NCI-H460 (cell line): ENCODE results near the gene DSCAM. TPM values are rescaled to one million over a fixed set of nuclear protein-coding genes. Genes with fewer than 3 reads are reported as not detected.
"Not testable (repeated sequence)": the region's sequence is repeated elsewhere in the genome, so short reads cannot be mapped to it uniquely, and the experiment has no call there.

ENCODE experiments used
- DNase-seq: peaks from one replicate; pipeline ENCODE4 v3.0.0-alpha.2; 2016; ENCODE audit warnings: low read depth; ENCODE audit errors: extremely low read depth
- polyA plus RNA-seq: library from polyadenylated mRNA; depleted of rRNA; stranded (reverse); fragments of >200 nt; gene quantifications from 2 replicates; pipeline ENCODE4 v1.2.3, GENCODE V29; 2014; cell fraction: nucleus; rRNA removed
- total RNA-seq: library from RNA; depleted of rRNA; stranded (reverse); fragments of >200 nt; shearing (Covaris generic); gene quantifications from 2 replicates; pipeline ENCODE4 v1.2.3, GENCODE V29; 2014; rRNA removed

DSCAM gene
- total RNA-seq: not detected in 2 replicates
- not detected in 2 replicates for polyA plus RNA-seq

GRCh38 chr21:40846587-40847411 lies at the start of gene DSCAM:
DSCAM (minus strand) TSS chr21:40847158; CDS start chr21:40846661, 497 bp downstream.
- DNase-seq: no peak

- DNase-seq: not testable (repeated sequence)
Measured at GRCh38 chr21:40895697-40896096, 48.7 kb upstream of the DSCAM start.

- DNase-seq: no peak
Measured at GRCh38 chr21:40886931-40887330, 40.0 kb upstream of the DSCAM start.

- no peak for DNase-seq
Measured at GRCh38 chr21:40886006-40886405, 39.0 kb upstream of the DSCAM start.

GRCh38 chr21:40882192-40882915 lies 35.4 kb upstream of the DSCAM start:
- no peak for DNase-seq

- DNase-seq: no peak
Measured at GRCh38 chr21:40881767-40882166, 34.8 kb upstream of the DSCAM start.

- DNase-seq: no peak
Measured at GRCh38 chr21:40871099-40871498, 24.1 kb upstream of the DSCAM start.

GRCh38 chr21:40863839-40864238 lies 16.9 kb upstream of the DSCAM start:
- DNase-seq: no peak

GRCh38 chr21:40858517-40858916 lies 11.6 kb upstream of the DSCAM start:
- no peak for DNase-seq

GRCh38 chr21:40853956-40854688 lies 7.2 kb upstream of the DSCAM start:
- no peak for DNase-seq

- no peak for DNase-seq
Measured at GRCh38 chr21:40852563-40852962, 5.6 kb upstream of the DSCAM start.

- DNase-seq: no peak
Measured at GRCh38 chr21:40851749-40852148, 4.8 kb upstream of the DSCAM start.

GRCh38 chr21:40850071-40850470 lies 3.1 kb upstream of the DSCAM start:
- DNase-seq: no peak

GRCh38 chr21:40847951-40848350 lies 993 bp upstream of the DSCAM start:
- DNase-seq: no peak

- no peak for DNase-seq
Measured at GRCh38 chr21:40846103-40846502, 855 bp downstream of the DSCAM start.

GRCh38 chr21:40845441-40845995 lies 1.4 kb downstream of the DSCAM start:
- DNase-seq: no peak

- no peak for DNase-seq
Measured at GRCh38 chr21:40844935-40845334, 2.0 kb downstream of the DSCAM start.

- DNase-seq: no peak
Measured at GRCh38 chr21:40842197-40842552, 4.8 kb downstream of the DSCAM start.

GRCh38 chr21:40841524-40842196 lies 5.3 kb downstream of the DSCAM start:
- DNase-seq: peak; percentile 33

GRCh38 chr21:40840401-40841125 lies 6.4 kb downstream of the DSCAM start:
- no peak for DNase-seq
